Measurements from ENCODE around the gene HARBI1.

DNA sequence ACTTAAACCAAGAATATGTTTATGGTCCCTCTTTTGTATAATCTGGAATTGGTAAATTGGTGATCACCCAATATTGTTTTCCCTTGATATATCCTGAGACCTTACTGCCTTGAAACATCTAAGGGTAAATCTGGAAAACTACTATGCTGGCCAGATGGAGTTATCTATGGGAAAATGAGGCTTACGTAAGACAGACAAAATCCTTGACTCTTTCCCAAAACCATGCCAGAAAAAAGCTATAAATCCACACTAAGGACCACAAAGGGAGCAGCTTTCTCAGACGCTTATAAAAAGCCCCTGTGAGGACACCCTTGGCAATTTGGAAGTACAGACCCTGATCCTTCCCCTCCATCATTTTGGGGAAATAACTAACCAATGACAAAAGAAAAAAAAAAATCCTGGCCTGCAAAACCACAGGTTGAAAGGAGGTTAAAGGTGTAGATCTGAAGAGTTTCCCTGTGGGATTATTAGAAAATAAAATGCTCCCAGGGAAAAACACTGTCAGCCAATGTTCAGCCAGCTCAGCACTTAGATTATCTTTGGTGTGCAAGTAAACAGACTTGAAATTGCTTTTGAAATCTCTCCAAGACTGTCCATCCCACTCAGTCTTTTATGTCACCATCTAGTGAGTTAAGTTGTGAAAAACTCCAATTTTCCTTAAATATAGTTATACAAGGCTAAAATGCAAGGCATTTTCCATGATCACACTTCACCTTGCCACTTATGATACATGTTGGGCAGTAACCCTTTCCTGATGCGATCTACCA lies 16.6 kb downstream of the HARBI1 start:
- TF ChIP-seq POLR2AphosphoS5 (IDR thresholded peaks at IDR 0.05; ENCODE audit: control insufficient read depth, insufficient read depth, low read depth, low read length) (no peak), MAFF (IDR thresholded peaks at IDR 0.05; ENCODE audit: low read length) (no peak), RAD21 (CRISPR knock-in tag; conservative IDR thresholded peaks at IDR 0.05 in 1 of 2, IDR thresholded peaks at IDR 0.05 in 1 of 2) (no peak), CHD2 (IDR thresholded peaks at IDR 0.05; ENCODE audit: low read depth, low read length) (no peak), SMARCB1 (IDR thresholded peaks at IDR 0.05; ENCODE audit: insufficient read length, low read depth) (no peak), ADNP (tag; IDR thresholded peaks at IDR 0.05) (no peak), POLR2A (conservative IDR thresholded peaks at IDR 0.05) (no peak), BRD9 (IDR thresholded peaks at IDR 0.05; ENCODE audit: low read depth, partially characterized antibody) (no peak)
- TF ChIP-seq, protein P1, sequence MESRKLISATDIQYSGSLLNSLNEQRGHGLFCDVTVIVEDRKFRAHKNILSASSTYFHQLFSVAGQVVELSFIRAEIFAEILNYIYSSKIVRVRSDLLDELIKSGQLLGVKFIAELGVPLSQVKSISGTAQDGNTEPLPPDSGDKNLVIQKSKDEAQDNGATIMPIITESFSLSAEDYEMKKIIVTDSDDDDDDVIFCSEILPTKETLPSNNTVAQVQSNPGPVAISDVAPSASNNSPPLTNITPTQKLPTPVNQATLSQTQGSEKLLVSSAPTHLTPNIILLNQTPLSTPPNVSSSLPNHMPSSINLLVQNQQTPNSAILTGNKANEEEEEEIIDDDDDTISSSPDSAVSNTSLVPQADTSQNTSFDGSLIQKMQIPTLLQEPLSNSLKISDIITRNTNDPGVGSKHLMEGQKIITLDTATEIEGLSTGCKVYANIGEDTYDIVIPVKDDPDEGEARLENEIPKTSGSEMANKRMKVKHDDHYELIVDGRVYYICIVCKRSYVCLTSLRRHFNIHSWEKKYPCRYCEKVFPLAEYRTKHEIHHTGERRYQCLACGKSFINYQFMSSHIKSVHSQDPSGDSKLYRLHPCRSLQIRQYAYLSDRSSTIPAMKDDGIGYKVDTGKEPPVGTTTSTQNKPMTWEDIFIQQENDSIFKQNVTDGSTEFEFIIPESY (CRISPR knock-in tag; IDR thresholded peaks at IDR 0.05): no peak
- TF ChIP-seq, protein P2, sequence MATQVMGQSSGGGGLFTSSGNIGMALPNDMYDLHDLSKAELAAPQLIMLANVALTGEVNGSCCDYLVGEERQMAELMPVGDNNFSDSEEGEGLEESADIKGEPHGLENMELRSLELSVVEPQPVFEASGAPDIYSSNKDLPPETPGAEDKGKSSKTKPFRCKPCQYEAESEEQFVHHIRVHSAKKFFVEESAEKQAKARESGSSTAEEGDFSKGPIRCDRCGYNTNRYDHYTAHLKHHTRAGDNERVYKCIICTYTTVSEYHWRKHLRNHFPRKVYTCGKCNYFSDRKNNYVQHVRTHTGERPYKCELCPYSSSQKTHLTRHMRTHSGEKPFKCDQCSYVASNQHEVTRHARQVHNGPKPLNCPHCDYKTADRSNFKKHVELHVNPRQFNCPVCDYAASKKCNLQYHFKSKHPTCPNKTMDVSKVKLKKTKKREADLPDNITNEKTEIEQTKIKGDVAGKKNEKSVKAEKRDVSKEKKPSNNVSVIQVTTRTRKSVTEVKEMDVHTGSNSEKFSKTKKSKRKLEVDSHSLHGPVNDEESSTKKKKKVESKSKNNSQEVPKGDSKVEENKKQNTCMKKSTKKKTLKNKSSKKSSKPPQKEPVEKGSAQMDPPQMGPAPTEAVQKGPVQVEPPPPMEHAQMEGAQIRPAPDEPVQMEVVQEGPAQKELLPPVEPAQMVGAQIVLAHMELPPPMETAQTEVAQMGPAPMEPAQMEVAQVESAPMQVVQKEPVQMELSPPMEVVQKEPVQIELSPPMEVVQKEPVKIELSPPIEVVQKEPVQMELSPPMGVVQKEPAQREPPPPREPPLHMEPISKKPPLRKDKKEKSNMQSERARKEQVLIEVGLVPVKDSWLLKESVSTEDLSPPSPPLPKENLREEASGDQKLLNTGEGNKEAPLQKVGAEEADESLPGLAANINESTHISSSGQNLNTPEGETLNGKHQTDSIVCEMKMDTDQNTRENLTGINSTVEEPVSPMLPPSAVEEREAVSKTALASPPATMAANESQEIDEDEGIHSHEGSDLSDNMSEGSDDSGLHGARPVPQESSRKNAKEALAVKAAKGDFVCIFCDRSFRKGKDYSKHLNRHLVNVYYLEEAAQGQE (IDR thresholded peaks at IDR 0.05; ENCODE audit: borderline replicate concordance): no peak
- TF ChIP-seq, protein P2 (CRISPR knock-in tag; IDR thresholded peaks at IDR 0.05; ENCODE audit: low read depth): no peak
- TF ChIP-seq, protein P3, sequence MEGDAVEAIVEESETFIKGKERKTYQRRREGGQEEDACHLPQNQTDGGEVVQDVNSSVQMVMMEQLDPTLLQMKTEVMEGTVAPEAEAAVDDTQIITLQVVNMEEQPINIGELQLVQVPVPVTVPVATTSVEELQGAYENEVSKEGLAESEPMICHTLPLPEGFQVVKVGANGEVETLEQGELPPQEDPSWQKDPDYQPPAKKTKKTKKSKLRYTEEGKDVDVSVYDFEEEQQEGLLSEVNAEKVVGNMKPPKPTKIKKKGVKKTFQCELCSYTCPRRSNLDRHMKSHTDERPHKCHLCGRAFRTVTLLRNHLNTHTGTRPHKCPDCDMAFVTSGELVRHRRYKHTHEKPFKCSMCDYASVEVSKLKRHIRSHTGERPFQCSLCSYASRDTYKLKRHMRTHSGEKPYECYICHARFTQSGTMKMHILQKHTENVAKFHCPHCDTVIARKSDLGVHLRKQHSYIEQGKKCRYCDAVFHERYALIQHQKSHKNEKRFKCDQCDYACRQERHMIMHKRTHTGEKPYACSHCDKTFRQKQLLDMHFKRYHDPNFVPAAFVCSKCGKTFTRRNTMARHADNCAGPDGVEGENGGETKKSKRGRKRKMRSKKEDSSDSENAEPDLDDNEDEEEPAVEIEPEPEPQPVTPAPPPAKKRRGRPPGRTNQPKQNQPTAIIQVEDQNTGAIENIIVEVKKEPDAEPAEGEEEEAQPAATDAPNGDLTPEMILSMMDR (IDR thresholded peaks at IDR 0.05 in 2 of 3, conservative IDR thresholded peaks at IDR 0.05 in 1 of 3; ENCODE audit: insufficient read depth in 2 of 3, low read depth in 1 of 3, low read length in 3 of 3): no peak

All from K562 (cell line).